Loucy (cell line): ENCODE results near the gene NAT10.

Experiments
- EZH2phosphoT487 ChIP-seq: fragments of 200-600 bp; IDR thresholded peaks from 2 replicates; pipeline ENCODE4 v1.6.1; 2018; ENCODE audit warnings: antibody characterized with exemption, mild to moderate bottlenecking, moderate library complexity, borderline replicate concordance
- TF ChIP-seq, protein P1 (sequence below): fragments of 200-600 bp; sonication (generic); conservative IDR thresholded peaks from 2 replicates; pipeline ENCODE4 v1.5.1; 2014; ENCODE audit warnings: mild to moderate bottlenecking, antibody characterized with exemption, low read length

DNA sequence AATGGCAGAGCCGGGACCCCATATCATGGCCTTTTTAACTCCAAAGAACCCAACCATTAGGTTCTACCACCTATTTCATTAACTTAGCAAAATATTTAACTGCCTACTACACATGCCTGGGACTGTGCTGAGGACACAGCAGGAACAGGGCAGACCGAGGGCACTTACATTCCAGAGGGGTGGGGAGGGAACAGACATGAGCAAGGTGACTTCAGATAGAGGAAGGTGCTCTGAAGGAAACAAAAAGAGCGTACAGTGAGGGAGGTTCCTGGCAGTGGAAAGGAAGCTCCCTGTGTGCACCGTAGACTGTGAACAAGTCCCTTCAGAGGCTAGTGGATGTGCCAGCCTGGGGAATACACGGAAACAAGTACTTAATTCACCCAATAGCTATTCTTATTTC, 82.8 kb downstream of the NAT10 start:
- TF ChIP-seq, protein P1, sequence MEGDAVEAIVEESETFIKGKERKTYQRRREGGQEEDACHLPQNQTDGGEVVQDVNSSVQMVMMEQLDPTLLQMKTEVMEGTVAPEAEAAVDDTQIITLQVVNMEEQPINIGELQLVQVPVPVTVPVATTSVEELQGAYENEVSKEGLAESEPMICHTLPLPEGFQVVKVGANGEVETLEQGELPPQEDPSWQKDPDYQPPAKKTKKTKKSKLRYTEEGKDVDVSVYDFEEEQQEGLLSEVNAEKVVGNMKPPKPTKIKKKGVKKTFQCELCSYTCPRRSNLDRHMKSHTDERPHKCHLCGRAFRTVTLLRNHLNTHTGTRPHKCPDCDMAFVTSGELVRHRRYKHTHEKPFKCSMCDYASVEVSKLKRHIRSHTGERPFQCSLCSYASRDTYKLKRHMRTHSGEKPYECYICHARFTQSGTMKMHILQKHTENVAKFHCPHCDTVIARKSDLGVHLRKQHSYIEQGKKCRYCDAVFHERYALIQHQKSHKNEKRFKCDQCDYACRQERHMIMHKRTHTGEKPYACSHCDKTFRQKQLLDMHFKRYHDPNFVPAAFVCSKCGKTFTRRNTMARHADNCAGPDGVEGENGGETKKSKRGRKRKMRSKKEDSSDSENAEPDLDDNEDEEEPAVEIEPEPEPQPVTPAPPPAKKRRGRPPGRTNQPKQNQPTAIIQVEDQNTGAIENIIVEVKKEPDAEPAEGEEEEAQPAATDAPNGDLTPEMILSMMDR = no peak
- no peak for TF ChIP-seq EZH2phosphoT487
